ES-I3 (cell line): ENCODE measurements around the gene C19orf44.
"Not testable (repeated sequence)": the region's sequence is repeated elsewhere in the genome, so short reads cannot be mapped to it uniquely, and the experiment has no call there.

Experiments
- H3K36me3 ChIP-seq: 2 replicates; pipeline ENCODE4 v1.6.1; 2013; ENCODE audit warnings: mild to moderate bottlenecking, low read length, control low read depth, moderate library complexity; ENCODE audit not compliant: insufficient read depth
- H3K4me1 ChIP-seq: 2 replicates; pipeline ENCODE4 v1.6.1; 2013; ENCODE audit warnings: mild to moderate bottlenecking, control low read depth, low read length; ENCODE audit not compliant: insufficient read depth
- H3K9ac ChIP-seq: 2 replicates; pipeline ENCODE4 v1.6.1; 2013; ENCODE audit warnings: low read depth, mild to moderate bottlenecking, low read length, moderate library complexity
- H3K9me3 ChIP-seq: 2 replicates; pipeline ENCODE4 v1.6.1; 2013; ENCODE audit warnings: mild to moderate bottlenecking, low read length, moderate library complexity; ENCODE audit not compliant: control insufficient read depth, insufficient read depth

Gene C19orf44

GRCh38 chr19:16461630-16462051, 34.6 kb upstream of the C19orf44 start:
- H3K9ac ChIP-seq = no peak overlapping the region
- H3K9me3 ChIP-seq = no peaks in the 10 kb centered on the region
- H3K4me1 ChIP-seq = peaks cover 39% of the 10 kb centered on the region
- H3K36me3 ChIP-seq = no peaks in the 10 kb centered on the region

- H3K36me3 ChIP-seq = no peaks in the 10 kb centered on the region
These were observed 33.4 kb upstream of the C19orf44 start for GRCh38 chr19:16462757-16463250.

GRCh38 chr19:16463341-16463990, 32.7 kb upstream of the C19orf44 start:
- Histone ChIP-seq H3K9me3 (no peaks in the 10 kb centered on the region), H3K36me3 (no peaks in the 10 kb centered on the region), H3K4me1 (peaks cover 21% of the 10 kb centered on the region), H3K9ac (no peak overlapping the region)

More at GRCh38 chr19:16462757-16463250, 33.4 kb upstream of the C19orf44 start:
- Histone ChIP-seq H3K9me3 (no peaks in the 10 kb centered on the region), H3K9ac (no peak overlapping the region), H3K4me1 (peaks cover 28% of the 10 kb centered on the region)

GRCh38 chr19:16463991-16464575, 32.1 kb upstream of the C19orf44 start:
- Histone ChIP-seq H3K4me1 (peaks cover 16% of the 10 kb centered on the region), H3K36me3 (no peaks in the 10 kb centered on the region), H3K9me3 (no peaks in the 10 kb centered on the region), H3K9ac (no peak overlapping the region)

GRCh38 chr19:16465239-16465638, 31.0 kb upstream of the C19orf44 start:
- Histone ChIP-seq H3K36me3 (no peaks in the 10 kb centered on the region), H3K9ac (no peak overlapping the region), H3K4me1 (peaks cover 7% of the 10 kb centered on the region; the same call in 1 of the 2 replicates), H3K9me3 (no peaks in the 10 kb centered on the region)

- H3K9ac ChIP-seq, H3K9me3 ChIP-seq, H3K36me3 ChIP-seq: not testable (repeated sequence)
- H3K4me1 ChIP-seq = peaks cover 13% of the 10 kb centered on the region
These were observed 29.3 kb upstream of the C19orf44 start for GRCh38 chr19:16466802-16467427.

- H3K9ac ChIP-seq = no peak overlapping the region
- no peaks in the 10 kb centered on the region for H3K36me3 ChIP-seq
- H3K4me1 ChIP-seq = peaks cover 13% of the 10 kb centered on the region
- H3K9me3 ChIP-seq = no peaks in the 10 kb centered on the region
These were observed 28.6 kb upstream of the C19orf44 start for GRCh38 chr19:16467581-16467980.

- no peaks in the 10 kb centered on the region for H3K36me3 ChIP-seq
- H3K4me1 ChIP-seq = peaks cover 6% of the 10 kb centered on the region; the same call in 1 of the 2 replicates
- peak overlapping the region; percentile 90; the same call in 1 of the 2 replicates for H3K9ac ChIP-seq
- no peaks in the 10 kb centered on the region; the same call in 1 of the 2 replicates for H3K9me3 ChIP-seq
These were observed 25.7 kb upstream of the C19orf44 start for GRCh38 chr19:16470541-16470910.

GRCh38 chr19:16470911-16471811, 25.0 kb upstream of the C19orf44 start:
- H3K36me3 ChIP-seq = no peaks in the 10 kb centered on the region
- H3K4me1 ChIP-seq = peaks cover 6% of the 10 kb centered on the region; the same call in 1 of the 2 replicates
- H3K9ac ChIP-seq = peak overlapping the region; percentile 90
- H3K9me3 ChIP-seq = no peaks in the 10 kb centered on the region; the same call in 1 of the 2 replicates

GRCh38 chr19:16472559-16472899, 23.7 kb upstream of the C19orf44 start:
- not testable (repeated sequence) for H3K9me3 ChIP-seq, H3K4me1 ChIP-seq, H3K36me3 ChIP-seq
- H3K9ac ChIP-seq = peak overlapping the region; percentile 90; the same call in 1 of the 2 replicates

- Histone ChIP-seq H3K4me1 (peaks cover 6% of the 10 kb centered on the region; the same call in 1 of the 2 replicates), H3K9ac (no peak overlapping the region), H3K9me3 (no peaks in the 10 kb centered on the region; the same call in 1 of the 2 replicates)
These were observed 23.2 kb upstream of the C19orf44 start for GRCh38 chr19:16472992-16473391.

GRCh38 chr19:16473875-16474392, 22.3 kb upstream of the C19orf44 start:
- Histone ChIP-seq H3K9ac (no peak overlapping the region), H3K4me1 (peaks cover 6% of the 10 kb centered on the region; the same call in 1 of the 2 replicates), H3K9me3 (no peaks in the 10 kb centered on the region; the same call in 1 of the 2 replicates), H3K36me3 (no peaks in the 10 kb centered on the region)

More at GRCh38 chr19:16472992-16473391, 23.2 kb upstream of the C19orf44 start:
- no peaks in the 10 kb centered on the region for H3K36me3 ChIP-seq

- Histone ChIP-seq H3K9ac (no peak overlapping the region), H3K4me1 (no peaks in the 10 kb centered on the region), H3K36me3 (no peaks in the 10 kb centered on the region), H3K9me3 (no peaks in the 10 kb centered on the region; the same call in 1 of the 2 replicates)
These were observed 19.8 kb upstream of the C19orf44 start for GRCh38 chr19:16476401-16476800.

- H3K9me3 ChIP-seq = no peaks in the 10 kb centered on the region; the same call in 1 of the 2 replicates
- no peak overlapping the region for H3K9ac ChIP-seq
- H3K4me1 ChIP-seq = no peaks in the 10 kb centered on the region
- no peaks in the 10 kb centered on the region for H3K36me3 ChIP-seq
These were observed 18.9 kb upstream of the C19orf44 start for GRCh38 chr19:16477311-16477710.
